GM20000 (cell line): ENCODE results near the gene OMG.
"Not testable (repeated sequence)": the region's sequence is repeated elsewhere in the genome, so short reads cannot be mapped to it uniquely, and the experiment has no call there.

Experiments
- DNase-seq: peaks from one replicate; pipeline ENCODE4 v3.0.0; 2012; ENCODE audit warnings: low spot score
- CTCF ChIP-seq: IDR thresholded peaks from 2 replicates; pipeline ENCODE4 v1.5.1; 2012; ENCODE audit warnings: mild to moderate bottlenecking, control low read depth; ENCODE audit errors: extremely low read depth, missing control alignments

OMG gene

GRCh38 chr17:31297090-31297489 lies at the start of gene OMG:
TSS of gene OMG (minus strand) at chr17:31297239. CDS start at chr17:31296331, 908 bp downstream.
- no peak for DNase-seq
- no peak for TF ChIP-seq CTCF

GRCh38 chr17:31345191-31345747 lies 48.2 kb upstream of the OMG start:
- not testable (repeated sequence) for DNase-seq

GRCh38 chr17:31339906-31340661 lies 43.0 kb upstream of the OMG start:
- DNase-seq, result no peak
- TF ChIP-seq CTCF, result no peak

GRCh38 chr17:31329221-31329620 lies 32.2 kb upstream of the OMG start:
- TF ChIP-seq CTCF, result no peak

DNA sequence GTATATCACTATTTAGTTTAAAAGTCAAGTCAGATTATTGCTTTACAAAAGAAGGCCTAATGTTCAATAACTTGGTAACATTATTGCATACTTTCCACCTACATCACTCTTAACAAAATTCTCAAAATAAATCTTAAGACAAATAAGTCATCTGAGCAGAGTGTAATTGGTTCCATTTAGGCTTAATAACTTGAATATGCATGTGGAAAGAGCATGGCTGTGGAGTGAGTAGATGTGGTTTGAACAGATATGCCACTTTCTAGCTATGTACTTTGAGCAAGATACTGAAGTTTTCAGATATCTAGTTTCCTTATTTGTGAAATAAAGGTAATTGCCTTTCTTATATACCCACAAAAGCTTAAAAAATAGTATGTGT lies 31.1 kb upstream of the OMG start:
- TF ChIP-seq CTCF, result no peak
- no peak for DNase-seq

More at GRCh38 chr17:31329221-31329620, 32.2 kb upstream of the OMG start:
- no peak for DNase-seq

GRCh38 chr17:31327534-31328159 lies 30.6 kb upstream of the OMG start:
- no peak for TF ChIP-seq CTCF
- no peak for DNase-seq

- DNase-seq, result no peak
- no peak for TF ChIP-seq CTCF
Measured at GRCh38 chr17:31323551-31323950, 26.5 kb upstream of the OMG start.
